Gastroesophageal sphincter (tissue), 4 donors: Measurements from ENCODE around the gene CCDC136. TPM values are rescaled to one million over a fixed set of nuclear protein-coding genes. Genes with fewer than 3 reads are reported as not detected.

Experiments used
- ATAC-seq: fragments of 150-250 bp; one replicate; pipeline ENCODE4 v1.9.1; 2016; ENCODE audit warnings: mild to moderate bottlenecking, moderate library complexity
- H3K27ac ChIP-seq, 4 donors: fragments of 200-600 bp; sonication (generic) in 3 of 4; 1 replicate in 3 of 4; 2 replicates in 1 of 4; pipeline ENCODE4 v1.5.1; 2016 to 2019
- H3K27me3 ChIP-seq: fragments of 200-600 bp; sonication (generic); one replicate; pipeline ENCODE4 v1.5.1; 2019
- H3K36me3 ChIP-seq, 2 donors: fragments of 200-600 bp; sonication (generic); one replicate each; pipeline ENCODE4 v1.5.1; 2019; ENCODE audit warnings: control low read depth in 1 of 2
- H3K4me1 ChIP-seq, 3 donors: fragments of 200-600 bp; sonication (generic); 1 replicate in 2 of 3; 2 replicates in 1 of 3; pipeline ENCODE4 v1.5.1; 2016 to 2019; ENCODE audit warnings: control low read depth in 2 of 3
- H3K4me3 ChIP-seq, 2 donors: fragments of 200-600 bp; sonication (generic); one replicate each; pipeline ENCODE4 v1.5.1; 2019; ENCODE audit warnings: mild to moderate bottlenecking in 1 of 2, moderate library complexity in 1 of 2
- H3K9me3 ChIP-seq, 3 donors: fragments of 200-600 bp; sonication (generic); one replicate each; pipeline ENCODE4 v1.5.1; 2017 to 2019; ENCODE audit warnings: control low read depth in 2 of 3
- EP300 ChIP-seq: sonication (generic); formaldehyde crosslinking; IDR thresholded peaks from one replicate; pipeline ENCODE4 v1.6.1; 2017; ENCODE audit warnings: antibody characterized with exemption, mild to moderate bottlenecking
- POLR2A ChIP-seq, 2 donors: fragments of 450-650 bp; IDR thresholded peaks; one replicate each; pipeline ENCODE4 v1.6.1; 2017; ENCODE audit warnings: antibody characterized with exemption in 2 of 2, mild to moderate bottlenecking in 2 of 2, moderate library complexity in 1 of 2
- POLR2AphosphoS5 ChIP-seq: sonication (generic); formaldehyde crosslinking; IDR thresholded peaks from one replicate; pipeline ENCODE4 v1.6.1; 2017; ENCODE audit warnings: antibody characterized with exemption
- WGBS, 2 donors: methylation state at CpG; one replicate each; pipeline ENCODE4 v1.1.5; 2018; ENCODE audit warnings: low coverage in 1 of 2; 5-methylcytosine and 5-hydroxymethylcytosine counted together
- total RNA-seq, 4 donors: library from RNA; depleted of rRNA; stranded (reverse); fragments of >200 nt; gene quantifications; one replicate each; pipeline ENCODE4 v1.1.0, GENCODE V29; 2016
- TF ChIP-seq, protein P1 (sequence below), 4 experiments: fragments of 200-600 bp in 2 of 4; fragments of 450-650 bp in 2 of 4; sonication (generic) in 1 of 4; IDR thresholded peaks; one replicate each; pipeline ENCODE4 v1.5.1; 2017 to 2019; ENCODE audit warnings: antibody characterized with exemption in 4 of 4, mild to moderate bottlenecking in 2 of 4, moderate library complexity in 2 of 4

CCDC136 gene
- total RNA-seq, 4 donors from 2014 or later: 14.5 to 46.9 (median 21.5) TPM

DNA sequence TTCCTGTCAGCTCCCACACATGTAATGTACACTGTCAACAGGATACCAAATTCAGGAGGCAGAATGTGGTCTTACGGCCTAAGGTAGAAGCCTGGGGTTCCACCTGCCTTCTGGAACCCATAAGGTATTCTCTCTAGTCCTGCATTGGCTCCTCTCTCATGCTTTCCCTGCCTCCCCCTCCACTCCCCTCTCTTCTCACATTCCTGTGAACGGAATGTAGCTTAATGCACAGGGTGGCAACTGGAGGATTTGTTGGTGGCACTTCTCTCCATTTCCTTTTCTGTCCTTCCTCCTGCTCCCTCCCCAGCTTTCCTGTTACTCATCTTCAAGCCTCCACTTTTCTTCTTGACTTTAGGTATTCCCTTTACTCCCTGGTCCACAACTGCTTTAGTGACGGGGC lies 26.9 kb downstream of the CCDC136 start:
- WGBS, 2 donors: 64 to 71% methylated on average over 2 of the region's 3 CpGs
- TF ChIP-seq EP300 (no peak), POLR2AphosphoS5 (no peak), POLR2A (IDR thresholded peaks at IDR 0.05) (no peak)
- TF ChIP-seq, protein P1, sequence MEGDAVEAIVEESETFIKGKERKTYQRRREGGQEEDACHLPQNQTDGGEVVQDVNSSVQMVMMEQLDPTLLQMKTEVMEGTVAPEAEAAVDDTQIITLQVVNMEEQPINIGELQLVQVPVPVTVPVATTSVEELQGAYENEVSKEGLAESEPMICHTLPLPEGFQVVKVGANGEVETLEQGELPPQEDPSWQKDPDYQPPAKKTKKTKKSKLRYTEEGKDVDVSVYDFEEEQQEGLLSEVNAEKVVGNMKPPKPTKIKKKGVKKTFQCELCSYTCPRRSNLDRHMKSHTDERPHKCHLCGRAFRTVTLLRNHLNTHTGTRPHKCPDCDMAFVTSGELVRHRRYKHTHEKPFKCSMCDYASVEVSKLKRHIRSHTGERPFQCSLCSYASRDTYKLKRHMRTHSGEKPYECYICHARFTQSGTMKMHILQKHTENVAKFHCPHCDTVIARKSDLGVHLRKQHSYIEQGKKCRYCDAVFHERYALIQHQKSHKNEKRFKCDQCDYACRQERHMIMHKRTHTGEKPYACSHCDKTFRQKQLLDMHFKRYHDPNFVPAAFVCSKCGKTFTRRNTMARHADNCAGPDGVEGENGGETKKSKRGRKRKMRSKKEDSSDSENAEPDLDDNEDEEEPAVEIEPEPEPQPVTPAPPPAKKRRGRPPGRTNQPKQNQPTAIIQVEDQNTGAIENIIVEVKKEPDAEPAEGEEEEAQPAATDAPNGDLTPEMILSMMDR (IDR thresholded peaks at IDR 0.05): no peak

DNA sequence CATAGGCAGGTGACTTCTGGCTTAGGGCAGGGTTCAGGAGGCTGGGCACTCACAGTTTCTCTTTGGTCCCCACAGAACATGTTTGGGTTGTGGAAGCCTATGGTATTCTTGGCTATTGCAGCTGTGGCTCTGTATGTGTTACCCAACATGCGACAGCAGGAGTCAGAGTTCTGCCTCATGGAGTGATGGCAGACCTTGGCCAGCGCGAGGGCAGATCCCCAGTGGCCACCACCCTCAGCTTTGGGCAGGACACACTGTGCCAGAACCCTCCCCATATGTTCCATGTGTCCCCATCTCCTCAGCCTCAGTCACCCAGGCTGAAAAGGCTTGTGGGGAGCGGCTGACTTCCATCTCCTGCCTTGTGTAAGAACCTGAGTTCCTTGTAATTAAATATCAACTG lies 30.0 kb downstream of the CCDC136 start:
- Histone ChIP-seq H3K27me3 (no peaks in the 10 kb centered on the region), H3K4me3 (no peak overlapping the region), H3K9me3 (no peaks in the 10 kb centered on the region), H3K36me3 (no peaks in the 10 kb centered on the region), H3K27ac (no peak overlapping the region), H3K4me1 (no peaks in the 10 kb centered on the region)
- WGBS, 2 donors: no CpG with 5 or more reads among the region's 4 CpGs
- TF ChIP-seq POLR2AphosphoS5: no peak
- no peak for TF ChIP-seq EP300
- TF ChIP-seq, protein P1 (IDR thresholded peaks at IDR 0.05): no peak
- no peak for TF ChIP-seq POLR2A (IDR thresholded peaks at IDR 0.05)
- ATAC-seq: no peak

More for the DNA sequence above, 26.9 kb downstream of the CCDC136 start:
- Histone ChIP-seq H3K36me3 (no peaks in the 10 kb centered on the region), H3K4me1 (no peaks in the 10 kb centered on the region), H3K27me3 (no peaks in the 10 kb centered on the region), H3K27ac (no peak overlapping the region), H3K4me3 (no peak overlapping the region), H3K9me3 (no peaks in the 10 kb centered on the region)
- no peak for ATAC-seq

DNA sequence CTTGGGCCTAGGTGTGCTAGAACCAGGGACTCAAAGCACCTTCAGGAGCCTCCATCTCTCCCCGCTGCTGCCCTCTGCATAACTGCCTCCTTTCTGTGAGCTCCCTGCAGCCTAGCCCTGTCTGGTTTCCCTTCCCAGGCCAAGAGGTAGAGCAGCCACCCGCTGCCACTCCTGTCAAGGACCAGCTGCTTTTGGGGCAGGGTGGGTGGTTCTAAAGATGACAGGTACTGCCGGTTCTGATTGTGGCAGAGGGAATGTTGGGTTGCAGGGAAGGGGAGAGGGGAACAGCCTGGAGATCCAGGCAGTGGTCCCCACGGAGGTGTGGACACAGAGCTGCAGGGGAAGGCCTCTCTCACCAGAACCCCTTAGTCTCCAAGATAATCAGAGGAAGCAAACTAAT lies 34.7 kb downstream of the CCDC136 start:
- Histone ChIP-seq H3K4me3 (no peak overlapping the region), H3K9me3 (no peaks in the 10 kb centered on the region), H3K27ac (peak overlapping the region in 2 of 4 donors; percentile 95 to 96), H3K4me1 (peaks cover 3 to 44% (median 15%) of the 10 kb centered on the region in 3 donors), H3K36me3 (no peaks in the 10 kb centered on the region), H3K27me3 (no peaks in the 10 kb centered on the region)
- no peak for ATAC-seq
- WGBS, 2 donors: 90% methylated on average over 2 of the region's 4 CpGs; no CpG with 5 or more reads in 1 of the 2 donors
- no peak for TF ChIP-seq POLR2AphosphoS5
- no peak for TF ChIP-seq POLR2A (IDR thresholded peaks at IDR 0.05)
- TF ChIP-seq, protein P1 (IDR thresholded peaks at IDR 0.05): no peak
- no peak for TF ChIP-seq EP300

DNA sequence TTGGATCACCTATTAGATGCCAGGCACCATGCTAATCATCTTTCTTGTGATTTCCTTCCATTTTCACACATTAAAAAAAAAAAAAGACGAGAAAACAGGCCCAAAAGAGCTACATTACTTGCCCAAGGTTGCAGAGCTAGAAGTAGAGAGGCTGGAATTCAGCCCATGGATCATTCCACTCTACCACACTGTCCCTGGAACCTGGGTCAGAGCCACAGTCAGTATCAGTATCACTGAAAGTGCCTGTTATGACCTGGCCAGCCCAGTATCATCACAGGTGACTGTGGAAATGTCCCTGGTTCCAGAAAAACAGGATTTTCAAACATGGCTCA lies 35.1 kb downstream of the CCDC136 start:
- H3K9me3 ChIP-seq: no peaks in the 10 kb centered on the region
- no peaks in the 10 kb centered on the region for H3K27me3 ChIP-seq
- ATAC-seq: no peak
- no peak overlapping the region for H3K4me3 ChIP-seq
- H3K27ac ChIP-seq: peak overlapping the region in 3 of 4 donors; percentile 94 to 96 (median 95)
- TF ChIP-seq POLR2A (IDR thresholded peaks at IDR 0.05) (no peak), POLR2AphosphoS5 (no peak), EP300 (no peak)
- TF ChIP-seq, protein P1 (IDR thresholded peaks at IDR 0.05): no peak
- peaks cover 3 to 48% (median 17%) of the 10 kb centered on the region in 3 donors for H3K4me1 ChIP-seq
- no peaks in the 10 kb centered on the region for H3K36me3 ChIP-seq
- WGBS, 2 donors: 43 to 92% methylated on average over 1 of the region's 1 CpG

DNA sequence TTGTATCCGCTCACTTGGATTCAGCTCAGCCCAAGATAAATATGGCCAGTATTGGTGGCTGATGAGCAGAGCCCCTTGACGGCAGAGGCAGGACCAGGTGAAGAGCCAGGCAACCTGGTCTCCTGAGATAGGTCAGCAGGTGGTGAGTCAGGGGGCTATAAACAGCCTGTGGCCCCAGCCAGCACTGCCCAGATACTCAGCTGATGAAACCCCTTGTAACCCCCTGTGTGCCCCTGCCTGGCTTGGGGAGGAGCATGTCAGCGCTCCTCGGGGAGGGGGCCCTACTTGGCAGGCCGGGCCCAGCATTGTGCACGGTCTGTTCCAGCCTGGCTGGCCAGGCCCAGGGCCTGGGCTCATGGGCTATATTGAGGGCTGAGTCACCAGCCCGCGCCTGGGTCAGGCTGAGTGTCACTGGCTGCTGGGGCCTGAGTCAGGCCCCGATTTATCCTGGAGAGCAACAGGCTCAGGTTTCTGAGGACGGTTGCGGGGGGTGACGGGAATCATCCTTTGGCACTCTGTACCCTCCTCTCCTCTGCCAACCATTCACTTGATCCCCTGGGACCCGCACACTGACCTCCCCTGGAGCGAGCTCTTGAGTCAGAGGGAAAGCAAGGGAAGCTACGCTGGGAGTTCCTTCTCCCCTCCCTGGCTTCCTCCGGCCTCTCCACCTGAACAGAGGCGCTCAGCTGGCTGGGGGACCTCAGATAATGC lies 35.6 kb downstream of the CCDC136 start:
- Histone ChIP-seq H3K4me3 (no peak overlapping the region), H3K27ac (peak overlapping the region; percentile 60 to 96 (median 94)), H3K9me3 (no peaks in the 10 kb centered on the region), H3K27me3 (no peaks in the 10 kb centered on the region), H3K36me3 (no peaks in the 10 kb centered on the region), H3K4me1 (peaks cover 3 to 53% (median 22%) of the 10 kb centered on the region in 3 donors)
- TF ChIP-seq EP300: no peak
- peak; percentile 29 for TF ChIP-seq POLR2AphosphoS5
- TF ChIP-seq, protein P1 (IDR thresholded peaks at IDR 0.05): no peak
- no peak for TF ChIP-seq POLR2A (IDR thresholded peaks at IDR 0.05)
- peak; percentile 27 for ATAC-seq
- 92% methylated on average over 2 of the region's 17 CpGs; no CpG with 5 or more reads in 1 of the 2 donors for WGBS, 2 donors
